HepG2 (cell line): ENCODE data around the gene CD300LF. TPM values are rescaled to one million over a fixed set of nuclear protein-coding genes. Genes with fewer than 3 reads are reported as not detected.
A peak's percentile ranks its signal among the peaks of the same experiment; 100 is the strongest.

Experiments
- ARID5B ChIP-seq: IDR thresholded peaks from 2 replicates; pipeline ENCODE4 v1.4.0; 2020; ENCODE audit warnings: mild to moderate bottlenecking, missing genetic modification reagents
- CBX5 ChIP-seq: sonication (generic); formaldehyde crosslinking; IDR thresholded peaks from 2 replicates; pipeline ENCODE4 v1.4.0; 2020; ENCODE audit warnings: missing genetic modification reagents, borderline replicate concordance
- CREB3 ChIP-seq: sonication (generic); formaldehyde crosslinking; IDR thresholded peaks from 2 replicates; pipeline ENCODE4 v1.5.0; 2020; ENCODE audit warnings: missing genetic modification reagents
- EP300 ChIP-seq, 3 experiments: sonication (generic) in 1 of 3; formaldehyde crosslinking in 1 of 3; IDR thresholded peaks; 2 replicates each; pipeline versions ENCODE4 v1.5.1 to v1.6.1; 2011 to 2020; ENCODE audit warnings: low read depth in 2 of 3, low read length in 2 of 3, borderline replicate concordance in 1 of 3, improper control_type of control experiment in 1 of 3, mild to moderate bottlenecking in 1 of 3, missing genetic modification reagents in 1 of 3, moderate library complexity in 1 of 3
- HNRNPLL ChIP-seq: fragments of 200-400 bp; formaldehyde crosslinking; IDR thresholded peaks from 2 replicates; pipeline ENCODE4 v1.6.1; 2017; ENCODE audit warnings: mild to moderate bottlenecking, low read depth, low read length; ENCODE audit not compliant: poor library complexity, severe bottlenecking
- KLF13 ChIP-seq: sonication (generic); formaldehyde crosslinking; IDR thresholded peaks from 2 replicates; pipeline ENCODE4 v1.4.0; 2020; ENCODE audit warnings: mild to moderate bottlenecking, missing genetic modification reagents
- PCBP1 ChIP-seq: fragments of 200-400 bp; formaldehyde crosslinking; IDR thresholded peaks from 2 replicates; pipeline ENCODE4 v1.6.1; 2017; ENCODE audit warnings: mild to moderate bottlenecking, low read depth, low read length, borderline replicate concordance
- TBX2 ChIP-seq: sonication (generic); formaldehyde crosslinking; IDR thresholded peaks from 2 replicates; pipeline ENCODE4 v1.5.0; 2020; ENCODE audit warnings: missing genetic modification reagents, mild to moderate bottlenecking, borderline replicate concordance
- TCF12 ChIP-seq, 2 experiments: fragments of 450-650 bp in 1 of 2; sonication (generic) in 1 of 2; formaldehyde crosslinking in 1 of 2; IDR thresholded peaks; 2 replicates each; pipeline versions ENCODE4 v1.6.1 to v1.8.0; 2017 to 2022; ENCODE audit warnings: antibody characterized with exemption in 1 of 2, mild to moderate bottlenecking in 1 of 2, missing genetic modification reagents in 1 of 2, moderate library complexity in 1 of 2
- ZBTB26 ChIP-seq: IDR thresholded peaks from 2 replicates; pipeline ENCODE4 v1.6.1; 2016; ENCODE audit warnings: missing compliant biosample characterization, missing genetic modification reagents, borderline replicate concordance
- ZBTB42 ChIP-seq: sonication (generic); formaldehyde crosslinking; IDR thresholded peaks from 2 replicates; pipeline ENCODE4 v1.5.0; 2020; ENCODE audit warnings: mild to moderate bottlenecking, missing genetic modification reagents
- ZMYM4 ChIP-seq: sonication (generic); formaldehyde crosslinking; IDR thresholded peaks from 2 replicates; pipeline ENCODE4 v1.8.1; 2023; ENCODE audit warnings: mild to moderate bottlenecking, missing genetic modification reagents
- ZNF609 ChIP-seq: sonication (generic); formaldehyde crosslinking; IDR thresholded peaks from 2 replicates; pipeline ENCODE4 v1.4.0; 2020; ENCODE audit warnings: mild to moderate bottlenecking, missing genetic modification reagents, borderline replicate concordance
- ZNF614 ChIP-seq: IDR thresholded peaks from 2 replicates; pipeline ENCODE4 v1.6.1; 2018; ENCODE audit warnings: missing biosample characterization, missing genetic modification reagents, inconsistent platforms, borderline replicate concordance
- polyA plus RNA-seq, 8 experiments: library from polyadenylated mRNA; depleted of rRNA in 3 of 8; stranded (reverse) in 7 of 8; unstranded in 1 of 8; fragments of >200 nt; fragmentation: Illumina TruSeq in 4 of 8; extraction: Trizol in 4 of 8; gene quantifications; 2 replicates each; pipeline versions ENCODE4 v1.2.1 to v1.2.3, GENCODE V29; 2011 to 2016; ENCODE audit warnings: low read depth in 4 of 8, missing spikeins in 1 of 8, mixed read lengths in 1 of 8; ENCODE audit not compliant: insufficient read depth in 1 of 8
- total RNA-seq, 5 experiments: library from RNA; depleted of rRNA; stranded (reverse); fragments of >200 nt; fragmentation: Illumina TruSeq; extraction: Trizol; gene quantifications; 2 replicates each; pipeline ENCODE4 v1.2.3, GENCODE V29; 2016; ENCODE audit warnings: low read depth in 1 of 5

Gene CD300LF
- total and polyA plus RNA-seq, 2 of the 13 experiments (the other 11 are each of a cell fraction or from before 2014, with no cell fraction given) = not detected

- TF ChIP-seq CBX5 (CRISPR knock-in tag) = peak; percentile 50; the same call in 1 of the 2 replicates
- peak; percentile 39; the same call in 1 of the 2 replicates for TF ChIP-seq ZMYM4 (CRISPR knock-in tag)
- TF ChIP-seq ZNF614 (CRISPR knock-in tag) = peak; percentile 74; the same call in 1 of the 2 replicates
- peak in 1 of 2 experiments; percentile 64; a peak in 2 of 4 replicates for TF ChIP-seq EP300 (IDR thresholded peaks at IDR 0.05; ENCODE audit: low read depth in 2 of 2, low read length in 2 of 2)
- peak; percentile 30; the same call in 1 of the 2 replicates for TF ChIP-seq EP300 (CRISPR knock-in tag; IDR thresholded peaks at IDR 0.05; ENCODE audit: borderline replicate concordance)
- no peak for TF ChIP-seq TCF12 (IDR thresholded peaks at IDR 0.05)
- TF ChIP-seq TCF12 (CRISPR knock-in tag; IDR thresholded peaks at IDR 0.05) = peak; percentile 46; the same call in 1 of the 2 replicates
- TF ChIP-seq ARID5B (CRISPR knock-in tag) = peak; percentile 89
- peak; percentile 75; the same call in 1 of the 2 replicates for TF ChIP-seq ZBTB26 (CRISPR knock-in tag)
- TF ChIP-seq HNRNPLL = peak; percentile 50
- TF ChIP-seq ZBTB42 (CRISPR knock-in tag) = peak; percentile 78; the same call in 1 of the 2 replicates
- no peak for TF ChIP-seq KLF13 (CRISPR knock-in tag)
- TF ChIP-seq ZNF609 (CRISPR knock-in tag) = peak; percentile 83; the same call in 1 of the 2 replicates
- peak; percentile 73 for TF ChIP-seq TBX2 (CRISPR knock-in tag)
- 0 out of 2 replicates have a peak, but pooled peaks have one; percentile 67 for TF ChIP-seq PCBP1
- TF ChIP-seq CREB3 = no peak
These were observed 25.6 kb upstream of the CD300LF start (continued) for GRCh38 chr17:74738051-74738996.
